K562 (cell line): ENCODE results near the gene ZSCAN22. TPM values are rescaled to one million over a fixed set of nuclear protein-coding genes. Genes with fewer than 3 reads are reported as not detected.
A peak's percentile ranks its signal among the peaks of the same experiment; 100 is the strongest.

Source experiments
- CHCHD3 ChIP-seq: fragments of 250-450 bp; sonication (Bioruptor Pico); IDR thresholded peaks from 2 replicates; pipeline ENCODE4 v2.1.2; 2022; ENCODE audit warnings: mild to moderate bottlenecking
- HIVEP1 ChIP-seq: fragments of 250-450 bp; sonication (Bioruptor Pico); IDR thresholded peaks from 2 replicates; pipeline ENCODE4 v1.4.0; 2020; ENCODE audit warnings: mild to moderate bottlenecking
- HNRNPUL1 ChIP-seq: fragments of 200-400 bp; formaldehyde crosslinking; IDR thresholded peaks from 2 replicates; pipeline ENCODE4 v1.6.1; 2017; ENCODE audit warnings: low read length
- KLF6 ChIP-seq: fragments of 250-450 bp; sonication (Bioruptor Pico); IDR thresholded peaks from 2 replicates; pipeline ENCODE4 v1.4.0; 2020; ENCODE audit warnings: mild to moderate bottlenecking, moderate library complexity, borderline replicate concordance
- MED1 ChIP-seq: sonication (generic); formaldehyde crosslinking; IDR thresholded peaks from 2 replicates; pipeline ENCODE4 v1.8.1; 2023; ENCODE audit warnings: missing genetic modification reagents, borderline replicate concordance
- NCOA2 ChIP-seq, 2 experiments: fragments of 450-650 bp; IDR thresholded peaks; 2 replicates each; pipeline ENCODE4 v1.6.1; 2018; ENCODE audit warnings: mild to moderate bottlenecking in 2 of 2, moderate library complexity in 1 of 2; ENCODE audit not compliant: partially characterized antibody in 2 of 2
- NCOA4 ChIP-seq: fragments of 450-650 bp; IDR thresholded peaks from 2 replicates; pipeline ENCODE4 v1.6.1; 2018; ENCODE audit warnings: mild to moderate bottlenecking; ENCODE audit not compliant: partially characterized antibody
- PKNOX1 ChIP-seq: fragments of 450-650 bp; IDR thresholded peaks from 2 replicates; pipeline ENCODE4 v1.6.1; 2016
- POLR2G ChIP-seq: fragments of 200-400 bp; formaldehyde crosslinking; IDR thresholded peaks from 2 replicates; pipeline ENCODE4 v1.6.1; 2017; ENCODE audit warnings: low read depth, mild to moderate bottlenecking, antibody characterized with exemption, low read length, moderate library complexity
- SIRT6 ChIP-seq: IDR thresholded peaks from one replicate; pipeline ENCODE4 v1.6.1; 2012; ENCODE audit warnings: low read depth, mild to moderate bottlenecking, control low read depth, inconsistent platforms, low read length, moderate library complexity
- SMARCB1 ChIP-seq: IDR thresholded peaks from 2 replicates; pipeline ENCODE4 v1.6.1; 2011; ENCODE audit warnings: improper control_type of control experiment, low read depth; ENCODE audit not compliant: insufficient read length
- SRSF1 ChIP-seq: fragments of 200-400 bp; formaldehyde crosslinking; IDR thresholded peaks from 2 replicates; pipeline ENCODE4 v1.6.1; 2017; ENCODE audit warnings: mild to moderate bottlenecking, low read depth, low read length, moderate library complexity
- TBP ChIP-seq: optimal IDR thresholded peaks from 2 replicates; pipeline ENCODE3; 2011; ENCODE audit warnings: low read depth, low read length, improper control_type of control experiment
- TRIM28 ChIP-seq: fragments of 450-650 bp; IDR thresholded peaks from 2 replicates; pipeline ENCODE4 v1.6.1; 2017
- ZNF124 ChIP-seq: sonication (generic); formaldehyde crosslinking; IDR thresholded peaks from 2 replicates; pipeline ENCODE4 v1.8.1; 2022; ENCODE audit warnings: missing genetic modification reagents
- ZNF143 ChIP-seq: sonication (generic); formaldehyde crosslinking; IDR thresholded peaks from 2 replicates; pipeline ENCODE4 v1.9.0; 2022; ENCODE audit warnings: mild to moderate bottlenecking, missing genetic modification reagents
- ZNF146 ChIP-seq: IDR thresholded peaks from one replicate; pipeline ENCODE4 v1.6.1; 2018; ENCODE audit warnings: missing compliant biosample characterization; ENCODE audit not compliant: unreplicated experiment
- polyA plus RNA-seq, 8 experiments: library from polyadenylated mRNA; depleted of rRNA in 4 of 8; stranded (reverse) in 5 of 8; unstranded in 3 of 8; fragments of >200 nt; fragmentation: Nextera tagmentation in 2 of 8; fragmentation: Illumina TruSeq in 1 of 8; extraction: Ambion mirVana in 2 of 8; extraction: Trizol in 1 of 8; gene quantifications; 2 replicates each; pipeline versions ENCODE4 v1.2.1 to v1.2.3, GENCODE V29; 2011 to 2014; ENCODE audit warnings: inconsistent platforms in 1 of 8, missing spikeins in 1 of 8
- total RNA-seq, 7 experiments: library from RNA; depleted of rRNA in 6 of 7; stranded (reverse); fragments of >200 nt in 6 of 7; fragmentation: Illumina TruSeq in 2 of 7; extraction: Trizol in 2 of 7; gene quantifications; 2 replicates each; pipeline versions ENCODE4 v1.2.1 to v1.2.3, GENCODE V29; 2011 to 2021; ENCODE audit warnings: low replicate concordance in 1 of 7
- TF ChIP-seq, protein P1 (sequence below): sonication (generic); formaldehyde crosslinking; IDR thresholded peaks from 2 replicates; pipeline ENCODE4 v1.8.0; 2022; ENCODE audit warnings: missing genetic modification reagents, mild to moderate bottlenecking, borderline replicate concordance
- TF ChIP-seq, protein P2 (sequence below): fragments of 250-450 bp; sonication (Bioruptor Pico); IDR thresholded peaks from 2 replicates; pipeline ENCODE4 v1.8.0; 2022; ENCODE audit warnings: moderate library complexity, mild to moderate bottlenecking, inconsistent platforms
- TF ChIP-seq, protein P3 (sequence below): fragments of 450-650 bp; IDR thresholded peaks from 2 replicates; pipeline ENCODE4 v1.6.1; 2018; ENCODE audit not compliant: partially characterized antibody

The ZSCAN22 gene
- total and polyA plus RNA-seq, 9 of the 15 experiments (the other 6 are each of a cell fraction or from before 2014, with no cell fraction given) = 0.98 to 5.3 (median 3.0) TPM

DNA sequence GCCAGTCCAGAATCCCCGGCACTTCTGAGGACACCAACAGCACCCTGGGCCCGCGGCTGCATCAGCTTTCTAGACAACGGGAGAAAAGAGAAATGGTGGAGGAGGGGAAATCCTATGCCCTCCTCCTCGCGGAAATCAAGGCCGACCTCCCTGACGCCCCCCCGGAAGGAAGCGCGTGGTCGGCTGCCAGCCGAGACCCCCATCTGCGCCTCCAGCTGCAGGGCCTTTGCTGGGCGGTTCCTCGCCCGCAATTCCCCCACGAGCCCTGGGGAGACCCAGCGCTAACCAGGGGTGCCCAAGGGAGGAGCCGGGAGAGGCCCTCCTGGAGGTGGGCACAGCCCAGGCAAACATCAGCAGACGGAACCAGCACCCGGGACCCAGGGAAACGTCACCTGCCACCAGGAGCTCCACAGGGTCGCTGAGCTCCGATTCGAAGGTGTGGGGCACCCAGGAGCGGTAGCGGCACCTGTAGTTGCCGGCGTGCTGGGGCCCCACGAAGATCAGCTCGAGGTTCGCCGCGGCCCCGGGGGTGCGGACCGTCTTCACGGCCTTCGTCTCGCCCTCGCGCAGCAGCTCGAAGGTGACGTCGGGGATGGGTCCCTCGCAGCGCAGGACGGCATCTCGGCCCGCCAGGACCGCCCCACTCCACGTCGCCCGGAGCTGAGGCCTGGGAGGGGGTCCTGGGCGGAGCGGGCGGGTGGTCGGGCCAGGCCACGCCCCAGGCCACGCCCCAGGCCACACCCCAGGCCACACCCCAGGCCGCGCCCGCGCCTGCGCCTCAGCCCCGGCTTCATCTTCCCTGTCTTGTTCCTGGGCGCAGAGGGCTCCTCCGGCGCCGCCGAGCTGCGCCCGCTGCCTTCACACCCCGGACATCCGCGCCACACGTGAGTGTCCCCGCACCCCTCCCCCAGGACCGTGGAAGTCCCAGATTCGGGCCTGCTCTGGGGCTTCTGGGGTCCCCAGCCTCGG, 20.5 kb downstream of the ZSCAN22 start (continued):
- TF ChIP-seq, protein P1, sequence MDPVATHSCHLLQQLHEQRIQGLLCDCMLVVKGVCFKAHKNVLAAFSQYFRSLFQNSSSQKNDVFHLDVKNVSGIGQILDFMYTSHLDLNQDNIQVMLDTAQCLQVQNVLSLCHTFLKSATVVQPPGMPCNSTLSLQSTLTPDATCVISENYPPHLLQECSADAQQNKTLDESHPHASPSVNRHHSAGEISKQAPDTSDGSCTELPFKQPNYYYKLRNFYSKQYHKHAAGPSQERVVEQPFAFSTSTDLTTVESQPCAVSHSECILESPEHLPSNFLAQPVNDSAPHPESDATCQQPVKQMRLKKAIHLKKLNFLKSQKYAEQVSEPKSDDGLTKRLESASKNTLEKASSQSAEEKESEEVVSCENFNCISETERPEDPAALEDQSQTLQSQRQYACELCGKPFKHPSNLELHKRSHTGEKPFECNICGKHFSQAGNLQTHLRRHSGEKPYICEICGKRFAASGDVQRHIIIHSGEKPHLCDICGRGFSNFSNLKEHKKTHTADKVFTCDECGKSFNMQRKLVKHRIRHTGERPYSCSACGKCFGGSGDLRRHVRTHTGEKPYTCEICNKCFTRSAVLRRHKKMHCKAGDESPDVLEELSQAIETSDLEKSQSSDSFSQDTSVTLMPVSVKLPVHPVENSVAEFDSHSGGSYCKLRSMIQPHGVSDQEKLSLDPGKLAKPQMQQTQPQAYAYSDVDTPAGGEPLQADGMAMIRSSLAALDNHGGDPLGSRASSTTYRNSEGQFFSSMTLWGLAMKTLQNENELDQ (CRISPR knock-in tag) = no peak
- TF ChIP-seq SMARCB1 (no peak), HIVEP1 (CRISPR knock-in tag) (no peak), ZNF146 (CRISPR knock-in tag) (no peak), KLF6 (CRISPR knock-in tag) (no peak), PKNOX1 (no peak), CHCHD3 (no peak), HNRNPUL1 (no peak), SIRT6 (no peak), TRIM28 (no peak), ZNF143 (CRISPR knock-in tag) (no peak), MED1 (CRISPR knock-in tag) (no peak), NCOA4 (no peak), TBP (peak; percentile 32), SRSF1 (no peak), ZNF124 (CRISPR knock-in tag) (no peak), POLR2G (peak; percentile 72), NCOA2 (IDR thresholded peaks at IDR 0.05; ENCODE audit: partially characterized antibody in 2 of 2) (no peak)
- TF ChIP-seq, protein P2, sequence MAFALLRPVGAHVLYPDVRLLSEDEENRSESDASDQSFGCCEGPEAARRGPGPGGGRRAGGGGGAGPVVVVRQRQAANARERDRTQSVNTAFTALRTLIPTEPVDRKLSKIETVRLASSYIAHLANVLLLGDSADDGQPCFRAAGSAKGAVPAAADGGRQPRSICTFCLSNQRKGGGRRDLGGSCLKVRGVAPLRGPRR (CRISPR knock-in tag) = no peak
- TF ChIP-seq, protein P3, sequence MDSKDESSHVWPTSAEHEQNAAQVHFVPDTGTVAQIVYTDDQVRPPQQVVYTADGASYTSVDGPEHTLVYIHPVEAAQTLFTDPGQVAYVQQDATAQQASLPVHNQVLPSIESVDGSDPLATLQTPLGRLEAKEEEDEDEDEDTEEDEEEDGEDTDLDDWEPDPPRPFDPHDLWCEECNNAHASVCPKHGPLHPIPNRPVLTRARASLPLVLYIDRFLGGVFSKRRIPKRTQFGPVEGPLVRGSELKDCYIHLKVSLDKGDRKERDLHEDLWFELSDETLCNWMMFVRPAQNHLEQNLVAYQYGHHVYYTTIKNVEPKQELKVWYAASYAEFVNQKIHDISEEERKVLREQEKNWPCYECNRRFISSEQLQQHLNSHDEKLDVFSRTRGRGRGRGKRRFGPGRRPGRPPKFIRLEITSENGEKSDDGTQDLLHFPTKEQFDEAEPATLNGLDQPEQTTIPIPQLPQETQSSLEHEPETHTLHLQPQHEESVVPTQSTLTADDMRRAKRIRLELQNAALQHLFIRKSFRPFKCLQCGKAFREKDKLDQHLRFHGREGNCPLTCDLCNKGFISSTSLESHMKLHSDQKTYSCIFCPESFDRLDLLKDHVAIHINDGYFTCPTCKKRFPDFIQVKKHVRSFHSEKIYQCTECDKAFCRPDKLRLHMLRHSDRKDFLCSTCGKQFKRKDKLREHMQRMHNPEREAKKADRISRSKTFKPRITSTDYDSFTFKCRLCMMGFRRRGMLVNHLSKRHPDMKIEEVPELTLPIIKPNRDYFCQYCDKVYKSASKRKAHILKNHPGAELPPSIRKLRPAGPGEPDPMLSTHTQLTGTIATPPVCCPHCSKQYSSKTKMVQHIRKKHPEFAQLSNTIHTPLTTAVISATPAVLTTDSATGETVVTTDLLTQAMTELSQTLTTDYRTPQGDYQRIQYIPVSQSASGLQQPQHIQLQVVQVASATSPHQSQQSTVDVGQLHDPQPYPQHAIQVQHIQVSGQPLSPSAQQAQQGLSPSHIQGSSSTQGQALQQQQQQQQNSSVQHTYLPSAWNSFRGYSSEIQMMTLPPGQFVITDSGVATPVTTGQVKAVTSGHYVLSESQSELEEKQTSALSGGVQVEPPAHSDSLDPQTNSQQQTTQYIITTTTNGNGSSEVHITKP = peak; percentile 21
